ENCODE measurements around the gene HOXB1. TPM values are rescaled to one million over a fixed set of nuclear protein-coding genes. Genes with fewer than 3 reads are reported as not detected.

Gene HOXB1
- total RNA-seq, 2 donors from 2014 or later: not detected

DNA sequence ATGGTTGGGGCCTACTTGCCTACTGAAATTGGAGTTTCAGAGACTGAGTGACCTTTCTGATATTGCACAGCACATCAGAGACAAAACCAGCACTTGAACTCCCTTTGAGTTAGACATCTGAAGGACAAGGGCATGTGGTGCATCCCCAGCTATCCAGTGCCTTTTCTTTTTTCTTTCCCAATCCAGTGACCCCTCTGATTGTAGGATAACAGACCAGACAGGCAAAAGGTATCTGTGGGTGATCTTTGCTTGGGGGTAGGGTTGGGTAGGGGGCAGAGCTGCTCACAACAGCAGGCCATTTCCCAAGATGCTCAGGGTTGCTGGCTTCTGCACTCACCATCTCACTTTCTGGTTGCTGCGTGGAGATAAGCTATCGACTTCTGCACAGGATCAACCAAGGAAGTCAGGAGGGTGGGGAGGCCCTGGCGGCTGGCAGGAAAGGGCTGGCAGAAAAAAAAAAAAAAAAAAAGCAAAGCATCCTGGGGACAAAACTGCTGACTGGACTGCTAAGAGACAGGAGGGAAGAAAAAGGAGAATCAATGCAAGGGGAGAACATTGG, 42.2 kb downstream of the HOXB1 start:
- Histone ChIP-seq H3K4me3 (no peak overlapping the region), H3K9ac (ENCODE audit: low read depth in 2 of 2, low read length in 2 of 2) (no peak overlapping the region), H3K36me3 (no peaks in the 10 kb centered on the region), H3K9me3 (no peaks in the 10 kb centered on the region), H3K4me1 (peaks cover 6% of the 10 kb centered on the region), H3K27me3 (no peaks in the 10 kb centered on the region), H3K27ac (no peak overlapping the region)
- DNase-seq: no peak
- TF ChIP-seq CTCF (IDR thresholded peaks at IDR 0.05): no peak
- intact Hi-C loops (cut with DNase I): loop anchor here (10.0 kb wide), 1 partner anchor 134 kb away; no protein-coding TSS in a partner anchor

GRCh38 chr17:48487221-48487620, 43.6 kb downstream of the HOXB1 start:
- Histone ChIP-seq H3K4me3 (no peak overlapping the region), H3K4me1 (peaks cover 3% of the 10 kb centered on the region), H3K27ac (no peak overlapping the region), H3K9ac (ENCODE audit: low read depth in 2 of 2, low read length in 2 of 2) (no peak overlapping the region), H3K9me3 (no peaks in the 10 kb centered on the region), H3K36me3 (no peaks in the 10 kb centered on the region), H3K27me3 (no peaks in the 10 kb centered on the region)
- intact Hi-C loops (cut with DNase I): loop anchor here (10.0 kb wide), 1 partner anchor 132 kb away; no protein-coding TSS in a partner anchor
- no peak for TF ChIP-seq CTCF (IDR thresholded peaks at IDR 0.05)
- DNase-seq: no peak

DNA sequence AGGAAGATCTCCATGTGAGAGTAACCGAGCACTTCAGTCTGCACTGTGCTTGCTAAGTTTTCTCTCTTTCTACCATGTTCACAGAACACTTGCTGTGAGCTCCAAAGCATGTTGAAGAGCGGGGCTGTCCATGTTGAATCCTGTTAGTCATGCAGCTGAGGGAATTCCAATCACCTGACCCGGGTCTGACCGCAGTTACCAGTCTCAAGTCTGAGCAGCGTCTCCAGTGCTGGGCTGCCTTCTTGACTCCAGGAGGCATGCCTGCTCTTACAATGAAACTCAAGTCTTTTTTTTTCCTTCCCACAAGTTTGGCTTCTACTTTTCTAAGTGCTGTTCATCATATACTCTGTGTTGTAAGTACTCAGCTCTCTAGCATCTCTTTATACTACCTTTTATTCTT, 44.3 kb downstream of the HOXB1 start:
- no peaks in the 10 kb centered on the region for H3K36me3 ChIP-seq
- H3K27ac ChIP-seq: no peak overlapping the region
- H3K4me1 ChIP-seq: peaks cover 3% of the 10 kb centered on the region
- no peak overlapping the region for H3K4me3 ChIP-seq
- DNase-seq: no peak
- intact Hi-C loops (cut with DNase I): loop anchor here (10.0 kb wide), 1 partner anchor 132 kb away; no protein-coding TSS in a partner anchor
- H3K27me3 ChIP-seq: no peaks in the 10 kb centered on the region
- no peak for TF ChIP-seq CTCF (IDR thresholded peaks at IDR 0.05)
- H3K9me3 ChIP-seq: no peaks in the 10 kb centered on the region
- no peak overlapping the region for H3K9ac ChIP-seq (ENCODE audit: low read depth in 2 of 2, low read length in 2 of 2)

GRCh38 chr17:48484850-48485249, 46.0 kb downstream of the HOXB1 start:
- no peak for TF ChIP-seq CTCF (IDR thresholded peaks at IDR 0.05)
- Histone ChIP-seq H3K4me3 (no peak overlapping the region), H3K27ac (no peak overlapping the region), H3K9me3 (no peaks in the 10 kb centered on the region), H3K4me1 (peaks cover 3% of the 10 kb centered on the region), H3K27me3 (no peaks in the 10 kb centered on the region), H3K9ac (ENCODE audit: low read depth in 2 of 2, low read length in 2 of 2) (no peak overlapping the region), H3K36me3 (no peaks in the 10 kb centered on the region)
- DNase-seq: no peak
- intact Hi-C loops (cut with DNase I): loop anchor here (5.0 to 10.0 kb wide), 2 partner anchors 83 to 130 kb away; no protein-coding TSS in a partner anchor

DNA sequence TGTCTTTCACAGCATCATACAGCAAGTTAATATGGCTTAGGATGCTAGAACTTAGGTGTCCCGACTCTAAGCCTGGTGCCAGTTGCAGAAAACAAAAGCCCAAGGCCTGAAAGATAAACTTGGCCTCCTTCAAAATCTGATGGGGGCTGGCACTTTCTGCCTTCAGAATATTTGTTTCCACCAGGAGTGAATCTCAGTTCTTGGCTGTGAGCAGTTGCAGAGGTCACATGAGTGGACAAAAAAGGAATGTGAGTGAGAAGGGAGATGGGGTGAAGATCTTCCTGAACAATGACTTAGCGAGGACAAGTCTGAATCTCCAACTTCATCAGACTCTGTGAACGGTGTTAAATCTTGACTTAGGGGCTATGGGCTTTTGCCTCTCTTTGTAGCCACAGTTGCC, 46.6 kb downstream of the HOXB1 start:
- no peak for DNase-seq
- no peaks in the 10 kb centered on the region for H3K9me3 ChIP-seq
- H3K36me3 ChIP-seq: no peaks in the 10 kb centered on the region
- no peak for TF ChIP-seq CTCF (IDR thresholded peaks at IDR 0.05)
- H3K4me1 ChIP-seq: peaks cover 3% of the 10 kb centered on the region
- H3K27me3 ChIP-seq: no peaks in the 10 kb centered on the region
- intact Hi-C loops (cut with DNase I): loop anchor here (5.0 to 10.0 kb wide), 2 partner anchors 82 to 129 kb away; no protein-coding TSS in a partner anchor
- no peak overlapping the region for H3K27ac ChIP-seq
- H3K4me3 ChIP-seq: no peak overlapping the region
- H3K9ac ChIP-seq (ENCODE audit: low read depth in 2 of 2, low read length in 2 of 2): no peak overlapping the region

All from colonic mucosa (tissue), 4 donors.